ENCODE data around the gene TMEM161B.

GRCh38 chr5:88287846-88288527 is 19.3 kb upstream of the TMEM161B start:
- TF ChIP-seq CTCF (IDR thresholded peaks at IDR 0.05) (no peak), POLR2A (IDR thresholded peaks at IDR 0.05) (no peak)
